Stimulated activated CD8-positive, alpha-beta memory T cell treated with anti-CD3 and anti-CD28 coated beads, Interleukin-4, amount 100 ng/mL, for 1 hour (primary cell): ENCODE data around the gene OR4F15.

Experiments used
- DNase-seq, 2 donors: peaks; one replicate each; pipeline ENCODE4 v3.0.0-alpha.2; 2020; ENCODE audit warnings: low read depth in 2 of 2, low spot score in 1 of 2

The OR4F15 gene

GRCh38 chr15:101803676-101804075, 8.3 kb upstream of the OR4F15 start:
- DNase-seq, result no peak

GRCh38 chr15:101804375-101804774, 7.6 kb upstream of the OR4F15 start:
- DNase-seq, result no peak

- DNase-seq, result no peak
These were observed 7.1 kb upstream of the OR4F15 start for GRCh38 chr15:101804941-101805340.

GRCh38 chr15:101805605-101806345, 6.2 kb upstream of the OR4F15 start:
- no peak for DNase-seq

- no peak for DNase-seq
These were observed 4.6 kb upstream of the OR4F15 start for GRCh38 chr15:101807345-101807945.

- no peak for DNase-seq
These were observed 3.8 kb upstream of the OR4F15 start for GRCh38 chr15:101808201-101808600.

- DNase-seq, result no peak
These were observed 1.5 kb upstream of the OR4F15 start for GRCh38 chr15:101810456-101810855.

- no peak for DNase-seq
These were observed 1.1 kb upstream of the OR4F15 start for GRCh38 chr15:101810876-101811275.

GRCh38 chr15:101813803-101814534, 2.0 kb downstream of the OR4F15 start:
- DNase-seq, result no peak

- DNase-seq, result no peak
These were observed 8.8 kb downstream of the OR4F15 start for GRCh38 chr15:101820781-101821180.

GRCh38 chr15:101827257-101827656, 15.3 kb downstream of the OR4F15 start:
- DNase-seq, result no peak

GRCh38 chr15:101828774-101829173, 16.8 kb downstream of the OR4F15 start:
- DNase-seq, result no peak

GRCh38 chr15:101841656-101842055, 29.7 kb downstream of the OR4F15 start:
- no peak for DNase-seq

GRCh38 chr15:101844916-101845315, 32.9 kb downstream of the OR4F15 start:
- DNase-seq, result no peak

GRCh38 chr15:101852356-101852755, 40.4 kb downstream of the OR4F15 start:
- no peak for DNase-seq
